HUES48 (cell line): ENCODE measurements around the gene SLC5A11.
"Not testable (repeated sequence)": the region's sequence is repeated elsewhere in the genome, so short reads cannot be mapped to it uniquely, and the experiment has no call there.

Experiments
- H3K27ac ChIP-seq: one replicate; pipeline ENCODE4 v1.7.0; 2013; ENCODE audit warnings: low read depth, low read length, inconsistent platforms
- H3K27me3 ChIP-seq: 2 replicates; pipeline ENCODE4 v1.6.1; 2013; ENCODE audit warnings: mild to moderate bottlenecking, low read length; ENCODE audit not compliant: control insufficient read depth, insufficient read depth
- H3K36me3 ChIP-seq: 2 replicates; pipeline ENCODE4 v1.6.1; 2013; ENCODE audit warnings: low read length; ENCODE audit not compliant: control insufficient read depth, insufficient read depth
- H3K4me1 ChIP-seq: 2 replicates; pipeline ENCODE4 v1.6.1; 2013; ENCODE audit warnings: mild to moderate bottlenecking, low read length; ENCODE audit not compliant: control insufficient read depth, insufficient read depth
- H3K4me3 ChIP-seq: 2 replicates; pipeline ENCODE4 v1.5.1; 2013; ENCODE audit warnings: mild to moderate bottlenecking, low read depth, low read length
- H3K9ac ChIP-seq: 2 replicates; pipeline ENCODE4 v1.6.1; 2013; ENCODE audit warnings: mild to moderate bottlenecking, low read depth, low read length, moderate library complexity
- H3K9me3 ChIP-seq: 2 replicates; pipeline ENCODE4 v1.6.1; 2013; ENCODE audit warnings: low read length; ENCODE audit not compliant: control insufficient read depth, insufficient read depth

The SLC5A11 gene

DNA sequence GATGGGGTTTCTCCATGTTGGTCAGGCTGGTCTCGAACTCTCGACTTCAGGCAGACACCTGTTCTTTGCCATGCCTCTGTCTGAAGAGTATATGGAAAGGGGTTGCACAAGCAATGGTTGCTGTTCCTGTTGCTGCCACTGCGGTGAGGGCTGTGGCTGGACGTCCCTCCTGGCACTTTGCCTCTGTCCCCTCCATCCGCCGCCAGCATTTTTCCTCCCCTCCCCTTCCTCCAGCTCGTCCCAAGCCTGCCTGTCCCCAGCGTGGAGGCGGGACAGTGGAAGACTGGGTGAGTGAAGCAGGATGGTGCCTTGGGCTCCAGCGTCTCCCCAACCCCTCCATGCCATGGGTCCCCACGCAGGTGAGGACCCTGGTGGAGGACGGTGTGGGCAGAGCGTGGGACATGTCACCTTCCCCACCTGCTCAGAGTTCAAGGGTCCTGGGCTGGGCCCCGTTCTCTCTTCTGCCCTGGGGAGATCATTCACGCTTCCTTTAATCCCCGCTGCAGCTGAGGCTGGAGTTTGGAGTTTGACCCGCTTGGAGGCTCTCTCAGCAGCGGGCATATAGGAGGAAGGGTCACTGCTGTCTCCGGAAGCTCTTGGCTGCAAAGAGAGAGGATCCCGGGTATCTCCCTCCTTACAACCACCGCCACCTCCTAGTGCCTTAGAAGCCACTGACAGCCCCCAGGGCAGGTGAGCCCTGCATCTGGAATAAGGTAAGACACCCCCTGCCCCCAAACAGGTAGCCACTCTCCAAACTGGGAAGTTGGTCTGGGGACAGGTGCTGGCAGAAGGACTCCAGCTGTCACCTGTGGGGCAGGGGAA is at the start of gene SLC5A11:
Gene SLC5A11 (plus strand): TSS at position 238 of the 822 bp plus-strand sequence. CDS start 12,681 bp downstream, outside the sequence.
- no peak within 1 kb of the TSS for H3K27ac ChIP-seq
- H3K9ac ChIP-seq = no peak within 1 kb of the TSS
- no peaks in the 10 kb centered on the region for H3K4me1 ChIP-seq

DNA sequence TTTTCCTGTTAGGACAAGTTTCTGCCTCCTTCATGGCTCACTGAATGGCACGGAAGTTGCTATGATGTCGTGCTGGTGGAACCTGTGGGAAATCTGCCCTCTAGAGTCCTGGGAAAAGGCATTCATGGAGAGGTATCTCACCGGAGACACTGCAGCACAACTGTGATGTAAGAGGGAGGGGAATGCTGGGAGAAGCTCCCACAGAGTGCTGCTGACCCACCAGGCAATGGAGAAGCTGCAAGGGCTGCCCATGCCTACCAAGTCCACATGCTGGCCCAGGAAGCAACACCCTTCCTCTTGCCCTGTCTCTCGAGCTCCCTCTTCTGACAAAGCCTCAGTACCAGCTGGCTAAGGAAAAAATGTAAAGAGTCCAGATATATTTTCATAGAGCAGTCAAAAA is 45.2 kb upstream of the SLC5A11 start:
- H3K9me3 ChIP-seq = no peaks in the 10 kb centered on the region
- no peak overlapping the region for H3K27ac ChIP-seq
- peaks cover 99% of the 10 kb centered on the region for H3K36me3 ChIP-seq
- 0 out of 2 replicates have a peak, but pooled peaks cover 6% of the 10 kb centered on the region for H3K4me1 ChIP-seq
- H3K4me3 ChIP-seq = no peak overlapping the region
- no peaks in the 10 kb centered on the region for H3K27me3 ChIP-seq
- H3K9ac ChIP-seq = no peak overlapping the region

More for the DNA sequence above, at the start of gene SLC5A11:
- Histone ChIP-seq H3K9me3 (no peaks in the 10 kb centered on the region), H3K36me3 (no peaks in the 10 kb centered on the region), H3K4me3 (no peak within 1 kb of the TSS), H3K27me3 (no peaks in the 10 kb centered on the region)

- Histone ChIP-seq H3K36me3 (peaks cover 99% of the 10 kb centered on the region), H3K4me1 (0 out of 2 replicates have a peak, but pooled peaks cover 6% of the 10 kb centered on the region), H3K27ac (no peak overlapping the region), H3K9me3 (no peaks in the 10 kb centered on the region), H3K4me3 (no peak overlapping the region), H3K9ac (no peak overlapping the region), H3K27me3 (no peaks in the 10 kb centered on the region)
These were observed 43.9 kb upstream of the SLC5A11 start for GRCh38 chr16:24801761-24802302.

DNA sequence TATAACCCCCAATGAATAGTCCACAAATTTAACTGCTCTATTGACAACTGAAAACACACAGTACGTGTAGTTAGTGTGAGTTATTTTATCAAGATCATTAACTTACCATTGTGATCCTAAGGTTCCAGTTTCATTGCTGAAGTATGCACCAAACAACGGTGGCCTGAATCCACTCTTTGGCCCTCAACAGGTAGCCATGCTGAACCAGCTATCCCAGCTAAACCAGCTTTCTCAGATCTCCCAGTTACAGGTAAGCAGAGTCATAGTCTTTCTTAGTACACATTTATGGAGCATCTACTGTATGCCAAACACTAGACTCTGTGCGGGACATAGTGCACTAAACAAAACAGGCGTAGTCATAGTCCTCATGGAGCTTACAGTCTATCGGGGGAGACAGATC is 40.3 kb upstream of the SLC5A11 start:
- H3K4me1 ChIP-seq = no peaks in the 10 kb centered on the region
- H3K4me3 ChIP-seq = no peak overlapping the region
- H3K27ac ChIP-seq = no peak overlapping the region
- no peaks in the 10 kb centered on the region for H3K27me3 ChIP-seq
- H3K9ac ChIP-seq = no peak overlapping the region
- no peaks in the 10 kb centered on the region for H3K9me3 ChIP-seq
- peaks cover 99% of the 10 kb centered on the region for H3K36me3 ChIP-seq

GRCh38 chr16:24807301-24807700 is 38.5 kb upstream of the SLC5A11 start:
- Histone ChIP-seq H3K4me1 (no peaks in the 10 kb centered on the region), H3K9me3 (no peaks in the 10 kb centered on the region), H3K4me3 (no peak overlapping the region), H3K9ac (no peak overlapping the region), H3K27ac (no peak overlapping the region), H3K36me3 (peaks cover 99% of the 10 kb centered on the region), H3K27me3 (no peaks in the 10 kb centered on the region)

- Histone ChIP-seq H3K4me3 (no peak overlapping the region), H3K9me3 (no peaks in the 10 kb centered on the region), H3K27ac (no peak overlapping the region), H3K9ac (no peak overlapping the region), H3K27me3 (no peaks in the 10 kb centered on the region), H3K36me3 (peaks cover 99% of the 10 kb centered on the region), H3K4me1 (no peaks in the 10 kb centered on the region)
These were observed 34.6 kb upstream of the SLC5A11 start for GRCh38 chr16:24810951-24811843.

DNA sequence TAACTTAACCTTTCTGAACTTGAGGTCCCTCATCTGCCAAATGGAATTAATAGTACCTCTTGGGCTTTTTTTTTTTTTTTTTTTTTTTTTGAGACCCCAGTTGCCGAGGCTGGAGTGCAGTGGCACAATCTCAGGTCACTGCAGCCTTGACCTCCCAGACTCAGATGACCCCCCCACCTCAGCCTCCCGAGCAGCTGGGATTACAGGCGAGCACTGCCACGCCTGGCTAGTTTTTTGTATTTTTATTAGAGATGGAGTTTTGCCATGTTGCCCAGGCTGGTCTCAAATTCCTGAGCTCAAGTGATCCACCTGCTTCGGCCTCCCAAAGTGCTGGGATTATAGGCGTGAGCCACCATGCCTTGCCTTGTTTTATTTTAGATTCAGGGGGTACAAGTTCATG is 33.0 kb upstream of the SLC5A11 start:
- H3K4me1 ChIP-seq, H3K9ac ChIP-seq, H3K9me3 ChIP-seq, H3K27ac ChIP-seq, H3K27me3 ChIP-seq, H3K4me3 ChIP-seq: not testable (repeated sequence)
- H3K36me3 ChIP-seq = peaks cover 99% of the 10 kb centered on the region

DNA sequence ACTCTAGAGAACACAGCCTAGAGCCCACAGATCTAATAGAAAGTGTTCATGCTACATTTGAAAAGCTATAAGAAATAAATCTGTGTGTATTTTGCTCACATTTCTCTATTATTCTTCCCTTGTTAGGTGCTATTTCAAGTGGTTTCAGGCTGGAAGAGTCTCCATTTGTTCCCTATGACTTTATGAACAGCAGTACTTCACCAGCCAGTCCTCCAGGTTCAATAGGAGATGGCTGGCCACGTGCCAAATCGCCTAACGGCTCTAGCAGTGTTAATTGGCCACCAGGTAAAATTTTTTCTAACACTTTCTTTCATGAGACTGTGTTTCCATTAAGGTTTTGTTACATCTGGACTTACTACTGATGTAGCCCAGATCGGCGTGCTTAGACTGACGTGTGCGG is 30.7 kb upstream of the SLC5A11 start:
- no peak overlapping the region for H3K4me3 ChIP-seq
- no peak overlapping the region for H3K27ac ChIP-seq
- no peak overlapping the region for H3K9ac ChIP-seq
- no peaks in the 10 kb centered on the region for H3K4me1 ChIP-seq
- peaks cover 99% of the 10 kb centered on the region for H3K36me3 ChIP-seq
- no peaks in the 10 kb centered on the region for H3K27me3 ChIP-seq
- no peaks in the 10 kb centered on the region for H3K9me3 ChIP-seq

DNA sequence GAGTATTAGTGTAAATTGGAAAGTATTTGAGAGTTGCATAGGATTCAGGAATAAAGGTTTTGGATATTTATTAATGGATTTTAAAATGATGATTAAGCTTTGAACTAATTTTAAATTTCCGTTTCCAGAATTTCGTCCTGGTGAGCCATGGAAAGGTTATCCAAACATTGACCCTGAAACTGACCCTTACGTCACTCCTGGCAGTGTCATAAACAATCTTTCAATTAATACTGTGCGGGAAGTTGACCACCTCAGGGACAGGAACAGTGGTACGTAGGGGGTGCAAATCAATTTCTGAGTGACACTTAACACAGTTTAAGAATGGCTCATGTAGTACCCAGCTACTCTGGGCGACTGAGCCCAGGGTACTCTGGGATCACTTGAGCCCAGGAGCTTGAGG is 29.1 kb upstream of the SLC5A11 start:
- Histone ChIP-seq H3K9ac (no peak overlapping the region), H3K27me3 (no peaks in the 10 kb centered on the region), H3K27ac (no peak overlapping the region), H3K4me1 (no peaks in the 10 kb centered on the region), H3K36me3 (peaks cover 99% of the 10 kb centered on the region), H3K9me3 (no peaks in the 10 kb centered on the region), H3K4me3 (no peak overlapping the region)

DNA sequence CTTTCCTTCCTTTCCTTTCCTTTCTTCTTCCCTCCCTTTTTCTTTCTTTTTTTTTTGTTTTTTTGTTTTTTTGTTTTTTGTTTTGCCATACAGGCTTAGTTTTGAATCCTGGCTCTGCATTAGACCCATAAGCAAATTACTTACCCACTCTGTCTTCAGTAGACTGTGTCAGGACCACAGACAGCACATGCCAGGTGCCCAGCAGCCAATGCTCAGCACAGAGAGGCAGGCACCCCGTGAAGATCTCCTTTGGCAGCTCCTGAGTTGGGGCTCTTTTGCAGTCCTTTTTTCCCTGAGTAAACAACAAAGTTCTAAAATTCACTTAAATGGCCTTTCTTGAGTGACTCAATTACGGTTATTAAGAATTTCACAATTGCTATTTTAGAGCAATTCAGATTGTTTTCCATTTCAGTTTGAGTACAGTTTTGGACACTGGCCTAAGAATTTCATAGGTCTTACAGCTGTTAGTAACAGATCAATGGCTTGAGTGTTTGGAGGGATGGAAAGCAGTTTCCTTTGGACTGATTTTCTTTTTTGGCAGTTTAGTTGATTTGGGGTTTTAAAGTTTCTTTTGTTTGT is 26.2 kb upstream of the SLC5A11 start:
- H3K27me3 ChIP-seq = no peaks in the 10 kb centered on the region
- H3K9ac ChIP-seq = no peak overlapping the region
- peaks cover 98% of the 10 kb centered on the region for H3K36me3 ChIP-seq
- no peaks in the 10 kb centered on the region for H3K9me3 ChIP-seq
- H3K27ac ChIP-seq = no peak overlapping the region
- no peaks in the 10 kb centered on the region for H3K4me1 ChIP-seq
- no peak overlapping the region for H3K4me3 ChIP-seq
